ENCODE data around the gene MRRF.

MRRF gene

DNA sequence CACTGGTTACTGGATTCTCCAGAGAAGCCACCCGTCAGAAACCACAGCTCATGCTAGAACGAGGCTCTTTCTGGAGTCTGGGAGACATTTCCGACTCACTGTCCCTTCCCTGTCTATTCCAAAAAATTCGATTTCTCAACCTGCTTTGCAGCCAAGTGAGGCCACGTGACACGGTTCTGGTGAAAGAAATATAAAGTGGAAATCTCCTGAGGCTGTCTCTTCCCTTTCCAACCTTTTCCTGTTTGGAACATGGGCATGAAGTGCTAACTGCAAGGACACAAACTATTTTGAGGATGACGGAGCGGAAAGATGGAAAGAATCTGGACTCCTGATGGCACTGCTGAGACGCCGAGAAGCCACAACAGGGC is 100.1 kb downstream of the MRRF start:
- TF ChIP-seq, protein P1, sequence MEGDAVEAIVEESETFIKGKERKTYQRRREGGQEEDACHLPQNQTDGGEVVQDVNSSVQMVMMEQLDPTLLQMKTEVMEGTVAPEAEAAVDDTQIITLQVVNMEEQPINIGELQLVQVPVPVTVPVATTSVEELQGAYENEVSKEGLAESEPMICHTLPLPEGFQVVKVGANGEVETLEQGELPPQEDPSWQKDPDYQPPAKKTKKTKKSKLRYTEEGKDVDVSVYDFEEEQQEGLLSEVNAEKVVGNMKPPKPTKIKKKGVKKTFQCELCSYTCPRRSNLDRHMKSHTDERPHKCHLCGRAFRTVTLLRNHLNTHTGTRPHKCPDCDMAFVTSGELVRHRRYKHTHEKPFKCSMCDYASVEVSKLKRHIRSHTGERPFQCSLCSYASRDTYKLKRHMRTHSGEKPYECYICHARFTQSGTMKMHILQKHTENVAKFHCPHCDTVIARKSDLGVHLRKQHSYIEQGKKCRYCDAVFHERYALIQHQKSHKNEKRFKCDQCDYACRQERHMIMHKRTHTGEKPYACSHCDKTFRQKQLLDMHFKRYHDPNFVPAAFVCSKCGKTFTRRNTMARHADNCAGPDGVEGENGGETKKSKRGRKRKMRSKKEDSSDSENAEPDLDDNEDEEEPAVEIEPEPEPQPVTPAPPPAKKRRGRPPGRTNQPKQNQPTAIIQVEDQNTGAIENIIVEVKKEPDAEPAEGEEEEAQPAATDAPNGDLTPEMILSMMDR (IDR thresholded peaks at IDR 0.05; ENCODE audit: low read length, missing control alignments), result no peak
- DNase-seq (ENCODE audit: low read depth), result no peak
- H3K4me3 ChIP-seq (replicated peaks; ENCODE audit: low read depth, low read length), result no peak overlapping the region

DNA sequence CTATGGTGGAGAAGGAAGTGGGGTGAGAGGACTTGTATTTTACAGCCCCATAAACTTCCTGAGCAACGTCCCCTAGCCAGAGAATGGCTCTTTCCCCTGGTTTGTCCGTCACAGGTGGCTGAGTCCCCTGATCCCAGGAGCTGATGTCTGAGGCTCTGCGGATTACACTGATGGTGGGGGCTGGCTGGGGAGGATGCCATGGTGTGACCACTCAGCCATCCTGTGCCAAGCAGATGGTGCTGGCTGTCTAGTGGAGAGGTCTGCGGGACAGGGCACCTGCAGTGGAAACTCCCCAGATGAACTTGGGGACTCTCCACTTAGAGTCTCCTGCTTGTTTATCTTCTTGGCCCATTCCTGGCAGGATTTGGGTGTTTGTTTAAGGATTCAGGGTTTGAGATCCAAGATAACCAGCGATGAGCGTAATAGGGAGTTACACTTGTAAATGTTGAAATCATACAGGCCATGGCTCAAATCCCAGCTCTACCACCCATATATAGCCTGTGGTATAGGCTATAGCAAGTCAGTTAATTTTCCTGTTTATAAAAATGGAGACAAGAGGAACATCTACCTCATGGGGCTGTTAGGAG is 101.5 kb downstream of the MRRF start:
- H3K4me3 ChIP-seq (replicated peaks; ENCODE audit: low read depth, low read length), result no peak overlapping the region
- TF ChIP-seq, protein P1 (IDR thresholded peaks at IDR 0.05; ENCODE audit: low read length, missing control alignments), result no peak
- DNase-seq (ENCODE audit: low read depth), result peak; percentile 72

DNA sequence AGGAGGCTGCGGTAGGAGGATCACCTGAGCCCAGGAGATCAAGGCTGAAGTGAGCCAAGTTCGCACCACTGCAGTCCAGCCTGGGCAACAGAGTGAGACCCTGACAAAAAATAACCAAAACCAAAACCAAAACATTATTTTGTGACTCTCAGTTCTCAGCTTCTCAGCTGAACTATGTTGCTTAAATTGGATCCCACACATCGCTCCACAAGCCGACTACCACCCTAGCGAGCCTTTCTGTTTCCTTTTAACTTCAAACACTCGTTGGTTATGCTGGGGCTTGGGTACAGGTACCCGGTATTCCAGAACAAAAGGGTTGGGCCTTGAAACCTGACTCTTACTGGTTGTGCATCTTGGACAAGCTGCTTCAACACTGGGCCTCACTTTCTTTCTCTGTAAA is 102.4 kb downstream of the MRRF start:
- no peak for DNase-seq (ENCODE audit: low read depth)
- TF ChIP-seq, protein P1 (IDR thresholded peaks at IDR 0.05; ENCODE audit: low read length, missing control alignments), result no peak
- no peak overlapping the region for H3K4me3 ChIP-seq (replicated peaks; ENCODE audit: low read depth, low read length)

DNA sequence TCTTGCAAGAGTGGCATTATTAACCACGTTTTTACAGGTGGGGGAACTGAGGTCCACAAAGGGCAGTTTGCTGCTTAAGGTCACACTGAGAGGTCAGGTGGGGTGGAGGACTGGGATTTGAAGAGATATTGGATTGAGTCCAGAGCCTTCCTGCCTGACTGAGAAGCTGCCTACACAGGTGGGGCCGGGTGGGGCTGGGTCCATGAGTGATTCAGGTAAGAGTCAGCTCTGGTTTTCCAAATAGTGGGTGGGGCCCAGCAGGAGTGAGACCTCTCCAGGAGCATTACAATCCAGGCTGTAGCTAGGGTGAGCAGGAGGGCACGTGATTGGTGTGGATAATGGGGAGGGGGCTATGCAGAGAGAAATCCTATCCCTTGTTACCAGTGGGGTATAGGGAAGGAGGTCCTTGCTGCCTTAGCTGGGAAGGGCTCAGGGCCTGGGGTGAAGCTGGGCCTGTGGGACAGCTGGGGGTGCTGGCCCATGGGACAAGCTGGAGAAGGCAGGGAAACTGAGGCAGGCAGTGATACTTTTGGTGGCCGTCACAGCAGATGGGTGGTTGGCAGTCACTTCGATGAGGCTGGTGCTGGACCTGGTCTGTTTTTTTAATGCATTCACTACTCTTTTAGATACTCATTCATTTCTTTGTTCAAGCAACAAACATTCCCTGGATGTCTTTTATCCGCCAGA is 103.2 kb downstream of the MRRF start:
- H3K4me3 ChIP-seq (replicated peaks; ENCODE audit: low read depth, low read length), result no peak overlapping the region
- DNase-seq (ENCODE audit: low read depth), result no peak
- TF ChIP-seq, protein P1 (IDR thresholded peaks at IDR 0.05; ENCODE audit: low read length, missing control alignments), result no peak

DNA sequence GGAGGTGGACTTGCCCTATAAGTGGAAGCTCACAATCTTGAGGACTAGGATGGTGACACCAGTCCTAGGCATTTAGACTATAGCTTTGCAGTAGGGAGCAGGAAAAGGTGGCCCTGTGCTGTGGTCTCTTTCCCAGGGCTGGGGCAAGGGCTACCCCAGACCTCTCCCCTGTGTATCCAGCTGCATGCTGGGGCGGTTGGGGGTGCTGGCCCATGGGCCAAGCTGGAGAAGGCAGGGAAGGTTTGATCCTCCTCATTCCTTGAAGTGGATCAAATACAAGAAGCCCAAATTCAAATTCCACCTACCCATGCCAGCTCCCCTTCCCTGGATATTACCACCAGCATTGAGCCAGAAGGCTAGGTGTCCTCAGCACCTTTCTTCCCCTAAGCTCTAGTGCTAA is 104.0 kb downstream of the MRRF start:
- H3K4me3 ChIP-seq (replicated peaks; ENCODE audit: low read depth, low read length), result no peak overlapping the region
- TF ChIP-seq, protein P1 (IDR thresholded peaks at IDR 0.05; ENCODE audit: low read length, missing control alignments), result no peak
- no peak for DNase-seq (ENCODE audit: low read depth)

DNA sequence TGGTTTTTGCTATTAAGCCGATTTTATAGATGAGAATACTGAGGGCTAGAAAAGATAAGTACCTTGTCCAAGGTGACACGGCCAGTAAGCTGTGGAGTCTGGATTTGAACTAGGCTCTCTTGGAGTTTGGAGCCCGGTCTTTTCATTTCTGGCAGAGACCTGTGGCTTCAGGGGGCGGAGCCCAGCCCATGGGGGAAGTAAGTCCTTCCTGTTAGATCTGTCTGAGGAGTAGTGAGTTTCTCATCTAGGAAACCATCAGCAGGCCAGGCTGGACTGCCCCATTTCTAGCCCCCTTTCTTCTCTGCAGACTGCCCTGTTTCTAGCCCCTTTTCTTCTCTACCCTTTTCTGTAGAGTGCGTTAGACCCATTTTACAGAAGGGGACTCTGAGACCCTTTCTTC is 105.6 kb downstream of the MRRF start:
- TF ChIP-seq, protein P1 (IDR thresholded peaks at IDR 0.05; ENCODE audit: low read length, missing control alignments), result no peak
- no peak for DNase-seq (ENCODE audit: low read depth)
- H3K4me3 ChIP-seq (replicated peaks; ENCODE audit: low read depth, low read length), result peak overlapping the region; percentile 70
